ENCODE measurements around the gene MPI.
A peak's percentile ranks its signal among the peaks of the same experiment; 100 is the strongest.
"Not testable (repeated sequence)": the region's sequence is repeated elsewhere in the genome, so short reads cannot be mapped to it uniquely, and the experiment has no call there.

MPI gene

GRCh38 chr15:74933573-74933972, 43.7 kb downstream of the MPI start:
- DNase-seq (ENCODE audit: low read depth in 2 of 2), result no peak

DNA sequence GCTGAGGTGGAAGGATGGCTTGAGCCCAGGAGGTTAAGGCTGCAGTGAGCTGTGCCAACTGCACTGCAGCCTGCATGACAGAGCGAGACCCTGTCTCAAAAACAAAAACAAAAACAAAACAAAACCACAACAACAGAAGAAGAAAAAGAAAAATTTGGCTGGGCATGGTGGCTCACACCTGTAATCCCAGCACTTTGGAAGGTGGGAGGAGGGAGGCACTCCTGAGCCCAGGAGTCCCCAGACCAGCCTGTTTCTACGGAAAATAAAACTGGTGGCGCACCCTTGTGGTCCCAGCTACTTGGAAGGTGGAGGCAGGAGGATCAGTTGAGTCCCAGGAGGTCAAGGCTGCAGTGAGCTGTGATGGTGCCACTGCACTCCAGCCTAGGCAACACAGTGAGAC, 45.4 kb downstream of the MPI start:
- not testable (repeated sequence) for DNase-seq (ENCODE audit: low read depth in 2 of 2)

DNA sequence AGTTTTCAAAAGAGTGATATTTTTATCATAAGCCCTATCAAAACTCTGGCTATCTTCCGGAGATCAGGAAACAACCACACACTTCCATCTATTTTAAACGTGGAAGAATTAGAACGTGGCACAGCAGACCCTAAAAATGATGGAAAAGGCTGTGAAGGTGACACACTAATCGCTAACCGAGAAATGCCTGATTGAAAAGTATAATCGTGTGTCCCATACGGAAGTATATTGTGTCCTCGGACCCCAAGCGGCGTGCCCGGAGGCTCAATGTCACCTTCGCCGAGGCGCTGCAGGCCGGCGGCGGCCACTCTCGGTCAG, 47.4 kb downstream of the MPI start:
- no peak for DNase-seq (ENCODE audit: low read depth in 2 of 2)

DNA sequence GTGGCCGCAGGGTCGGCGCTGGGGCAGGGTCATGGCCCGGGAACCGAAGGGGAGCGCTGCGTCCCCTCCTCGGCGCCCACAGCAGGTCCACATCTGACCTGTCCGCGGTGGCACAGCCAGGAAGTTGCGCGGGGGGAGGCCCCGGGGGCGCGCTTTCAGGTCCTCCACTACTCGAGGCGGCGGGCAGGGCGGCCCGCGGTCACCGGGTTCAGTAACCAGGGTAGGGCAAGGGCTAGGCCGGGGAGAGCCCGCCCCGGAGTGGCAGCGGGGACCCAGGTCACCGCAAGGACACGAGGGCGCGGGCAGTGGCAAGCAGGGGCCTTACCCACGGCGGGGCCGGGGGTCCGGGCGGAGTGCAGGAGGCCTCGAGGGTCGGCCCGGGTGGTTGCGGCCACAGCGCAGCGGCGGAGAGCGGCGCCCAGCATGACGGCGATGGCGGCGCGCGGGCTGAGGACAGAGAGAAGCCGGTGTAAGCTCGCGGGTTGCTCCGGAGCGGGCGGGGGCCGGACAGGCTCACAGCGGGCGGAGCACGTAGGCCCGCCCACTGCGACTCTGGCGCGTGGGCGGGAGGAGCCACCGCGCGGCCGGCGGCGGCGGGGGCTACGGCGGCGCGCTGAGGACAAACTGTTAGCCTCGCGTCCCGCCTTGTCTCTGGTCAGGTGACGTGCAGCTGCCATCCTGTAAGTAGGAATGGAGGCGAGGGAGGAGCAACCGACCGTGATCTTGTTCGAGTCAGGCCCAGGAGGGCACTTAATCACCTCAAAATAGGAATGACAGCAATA, 47.9 kb downstream of the MPI start, which contains the start of gene COX5A:
Gene COX5A (minus strand): TSS at position 484 of the 782 bp plus-strand sequence. CDS start 59 bp downstream, at position 425.
- peak; percentile 86 to 89 for DNase-seq (ENCODE audit: low read depth in 2 of 2)

- DNase-seq (ENCODE audit: low read depth in 2 of 2), result peak; percentile 48 to 67
Observed at GRCh38 chr15:74950078-74950908, 60.5 kb downstream of the MPI start.

GRCh38 chr15:74951006-74951405, 61.2 kb downstream of the MPI start:
- no peak for DNase-seq (ENCODE audit: low read depth in 2 of 2)

All from stimulated activated CD4-positive, alpha-beta T cell treated with anti-CD3 and anti-CD28 coated beads, Interleukin-15, amount 100 ng/mL, for 48 hours (primary cell).